ENCODE measurements around the gene CHMP6.

The CHMP6 gene

GRCh38 chr17:80969674-80970043 is 22.0 kb upstream of the CHMP6 start:
- no peak for TF ChIP-seq CTCF (IDR thresholded peaks at IDR 0.05)

GRCh38 chr17:80970044-80970761 is 21.4 kb upstream of the CHMP6 start:
- peaks cover 8% of the 10 kb centered on the region for H3K36me3 ChIP-seq
- H3K9me3 ChIP-seq: no peaks in the 10 kb centered on the region
- H3K4me1 ChIP-seq (ENCODE audit: control insufficient read depth in 1 of 2, insufficient read depth in 1 of 2, low read depth in 1 of 2, low read length in 1 of 2): peaks cover 9 to 11% of the 10 kb centered on the region in 2 experiments
- TF ChIP-seq CTCF (IDR thresholded peaks at IDR 0.05): no peak
- peaks cover 19% of the 10 kb centered on the region for H3K27me3 ChIP-seq
- H3K27ac ChIP-seq: no peak overlapping the region
- no peak overlapping the region for H3K4me3 ChIP-seq (ENCODE audit: low read depth in 1 of 2, low read length in 1 of 2)

More at GRCh38 chr17:80969674-80970043, 22.0 kb upstream of the CHMP6 start:
- Histone ChIP-seq H3K9me3 (no peaks in the 10 kb centered on the region), H3K27me3 (peaks cover 19% of the 10 kb centered on the region), H3K4me1 (ENCODE audit: control insufficient read depth in 1 of 2, insufficient read depth in 1 of 2, low read depth in 1 of 2, low read length in 1 of 2) (peaks cover 9 to 11% of the 10 kb centered on the region in 2 experiments), H3K4me3 (ENCODE audit: low read depth in 1 of 2, low read length in 1 of 2) (no peak overlapping the region), H3K27ac (no peak overlapping the region), H3K36me3 (peaks cover 14% of the 10 kb centered on the region)

GRCh38 chr17:80970762-80971703 is 20.6 kb upstream of the CHMP6 start:
- peaks cover 9 to 11% of the 10 kb centered on the region in 2 experiments for H3K4me1 ChIP-seq (ENCODE audit: control insufficient read depth in 1 of 2, insufficient read depth in 1 of 2, low read depth in 1 of 2, low read length in 1 of 2)
- no peak for TF ChIP-seq CTCF (IDR thresholded peaks at IDR 0.05)
- H3K27ac ChIP-seq: no peak overlapping the region

GRCh38 chr17:80971704-80972304 is 19.8 kb upstream of the CHMP6 start:
- TF ChIP-seq CTCF (IDR thresholded peaks at IDR 0.05): no peak
- no peaks in the 10 kb centered on the region for H3K36me3 ChIP-seq
- H3K27me3 ChIP-seq: peaks cover 19% of the 10 kb centered on the region
- H3K9me3 ChIP-seq: no peaks in the 10 kb centered on the region
- H3K27ac ChIP-seq: no peak overlapping the region
- peaks cover 9 to 11% of the 10 kb centered on the region in 2 experiments for H3K4me1 ChIP-seq (ENCODE audit: control insufficient read depth in 1 of 2, insufficient read depth in 1 of 2, low read depth in 1 of 2, low read length in 1 of 2)
- H3K4me3 ChIP-seq (ENCODE audit: low read depth in 1 of 2, low read length in 1 of 2): no peak overlapping the region

More at GRCh38 chr17:80970762-80971703, 20.6 kb upstream of the CHMP6 start:
- Histone ChIP-seq H3K9me3 (no peaks in the 10 kb centered on the region), H3K27me3 (peaks cover 19% of the 10 kb centered on the region), H3K4me3 (ENCODE audit: low read depth in 1 of 2, low read length in 1 of 2) (no peak overlapping the region), H3K36me3 (no peaks in the 10 kb centered on the region)

- Histone ChIP-seq H3K4me1 (ENCODE audit: control insufficient read depth in 1 of 2, insufficient read depth in 1 of 2, low read depth in 1 of 2, low read length in 1 of 2) (peaks cover 0 to 7% of the 10 kb centered on the region in 2 experiments), H3K36me3 (no peaks in the 10 kb centered on the region), H3K9me3 (no peaks in the 10 kb centered on the region), H3K4me3 (ENCODE audit: low read depth in 1 of 2, low read length in 1 of 2) (no peak overlapping the region), H3K27ac (no peak overlapping the region), H3K27me3 (peaks cover 13% of the 10 kb centered on the region)
- TF ChIP-seq CTCF (IDR thresholded peaks at IDR 0.05): no peak
Observed at GRCh38 chr17:80976701-80977100, 14.9 kb upstream of the CHMP6 start.

All from neutrophil (primary cell).